Stimulated activated CD8-positive, alpha-beta memory T cell treated with anti-CD3 and anti-CD28 coated beads, Interleukin-12 subunit alpha, Interleukin-12 subunit beta, amount 100 ng/mL, for 4 hours (primary cell): Measurements from ENCODE around the gene JUND.

Experiments used
- DNase-seq: peaks from one replicate; pipeline ENCODE4 v3.0.0-alpha.2; 2020; ENCODE audit warnings: low read depth

The JUND gene

DNA sequence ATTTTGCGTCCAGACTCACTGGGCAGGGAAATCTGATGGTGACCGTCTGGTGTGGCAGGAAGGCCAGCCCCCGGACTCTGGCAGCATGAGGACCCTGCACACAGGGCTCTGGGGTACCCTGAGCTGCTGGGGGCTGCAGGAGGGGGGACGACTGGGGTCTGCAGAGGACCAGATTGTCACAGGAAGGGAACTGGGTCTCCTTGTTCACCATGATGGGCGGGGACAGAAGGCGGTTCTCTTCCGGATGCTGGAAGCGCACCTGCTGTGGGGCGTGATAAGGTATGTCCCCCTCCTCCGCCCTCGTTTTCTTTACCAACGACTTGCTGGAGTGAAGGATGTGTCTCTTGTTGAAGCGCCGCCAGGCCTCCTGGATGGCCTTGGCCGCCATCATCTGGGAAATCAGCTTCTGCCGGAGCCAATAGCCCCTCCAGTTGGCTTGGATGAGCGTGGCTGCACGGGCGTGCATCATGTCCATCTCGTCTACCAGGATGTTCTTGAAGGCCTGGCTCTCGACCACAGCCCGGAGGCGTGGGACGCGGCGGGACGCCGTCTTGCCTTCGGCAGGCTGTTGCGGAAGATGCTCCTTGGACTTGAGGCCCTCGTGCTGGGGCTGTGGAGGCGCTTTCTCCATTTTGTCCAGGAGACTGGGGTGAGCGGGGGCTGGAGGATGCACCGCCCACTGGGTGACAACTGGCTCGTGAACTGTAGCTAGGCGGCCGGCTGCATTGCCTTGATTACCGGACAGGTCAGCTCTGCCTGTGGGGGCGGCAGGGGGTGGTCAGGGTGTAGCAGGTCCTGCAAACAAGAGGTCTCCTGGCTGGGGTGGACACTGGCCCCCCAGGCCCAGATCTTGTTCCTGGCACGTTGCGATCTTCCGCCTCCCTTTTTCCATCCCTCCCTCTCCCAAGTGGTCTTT, 14.4 kb downstream of the JUND start:
- no peak for DNase-seq

DNA sequence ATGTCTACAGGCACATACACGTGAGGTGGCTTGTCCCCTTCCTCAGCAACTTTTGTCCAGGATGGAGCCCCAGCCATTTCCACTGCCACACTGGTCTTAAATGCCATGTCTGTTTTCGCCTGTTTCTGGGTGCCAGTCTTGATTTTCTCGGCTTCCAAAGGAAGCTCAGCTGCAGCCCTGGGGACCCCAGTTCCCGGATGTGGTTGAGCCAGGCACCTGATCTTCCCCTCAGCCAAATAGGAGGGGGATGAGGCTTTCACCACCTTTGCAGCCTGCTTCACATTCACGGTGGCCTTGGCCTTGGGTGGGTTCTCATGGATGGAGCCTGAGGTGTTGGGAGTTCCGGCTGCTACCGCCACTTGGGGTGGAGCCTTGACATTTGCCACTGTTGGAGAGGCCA, 15.8 kb downstream of the JUND start:
- no peak for DNase-seq

GRCh38 chr19:18264971-18265540, 16.4 kb downstream of the JUND start:
- no peak for DNase-seq

DNA sequence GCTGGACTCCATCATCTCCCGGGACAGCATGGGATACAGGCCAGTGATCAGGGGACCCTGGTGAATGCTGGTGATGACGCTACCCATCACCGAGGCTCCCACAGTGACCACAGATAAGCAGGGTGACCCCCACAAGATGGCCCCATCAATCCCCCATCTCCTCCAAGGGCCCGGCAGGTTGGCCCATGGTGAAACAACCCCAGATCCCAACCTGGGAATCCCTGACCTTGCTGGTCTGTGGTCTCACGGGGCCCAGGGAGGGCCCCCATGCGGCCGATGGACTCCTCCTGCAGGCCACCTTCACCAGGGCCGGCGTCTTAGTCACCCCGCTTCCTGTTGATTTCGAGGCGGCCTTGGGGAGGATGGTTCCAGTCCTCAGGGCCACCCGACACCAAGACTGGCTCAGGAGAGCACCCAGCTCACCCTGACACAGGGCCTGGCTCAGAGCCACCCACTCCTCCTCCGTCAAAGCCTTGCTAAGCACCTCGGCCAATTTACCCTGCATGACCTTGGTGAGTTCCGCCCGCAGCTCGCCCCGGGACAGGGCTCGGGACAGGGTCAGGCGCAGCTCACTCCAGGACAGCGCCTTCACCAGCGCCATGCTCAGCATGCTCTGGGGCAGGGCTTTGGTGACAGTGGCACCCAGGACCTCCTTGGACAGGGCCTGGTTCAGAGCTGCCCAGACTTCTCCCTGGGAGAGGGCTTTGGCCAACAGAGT, 17.1 kb downstream of the JUND start:
- DNase-seq: no peak

DNA sequence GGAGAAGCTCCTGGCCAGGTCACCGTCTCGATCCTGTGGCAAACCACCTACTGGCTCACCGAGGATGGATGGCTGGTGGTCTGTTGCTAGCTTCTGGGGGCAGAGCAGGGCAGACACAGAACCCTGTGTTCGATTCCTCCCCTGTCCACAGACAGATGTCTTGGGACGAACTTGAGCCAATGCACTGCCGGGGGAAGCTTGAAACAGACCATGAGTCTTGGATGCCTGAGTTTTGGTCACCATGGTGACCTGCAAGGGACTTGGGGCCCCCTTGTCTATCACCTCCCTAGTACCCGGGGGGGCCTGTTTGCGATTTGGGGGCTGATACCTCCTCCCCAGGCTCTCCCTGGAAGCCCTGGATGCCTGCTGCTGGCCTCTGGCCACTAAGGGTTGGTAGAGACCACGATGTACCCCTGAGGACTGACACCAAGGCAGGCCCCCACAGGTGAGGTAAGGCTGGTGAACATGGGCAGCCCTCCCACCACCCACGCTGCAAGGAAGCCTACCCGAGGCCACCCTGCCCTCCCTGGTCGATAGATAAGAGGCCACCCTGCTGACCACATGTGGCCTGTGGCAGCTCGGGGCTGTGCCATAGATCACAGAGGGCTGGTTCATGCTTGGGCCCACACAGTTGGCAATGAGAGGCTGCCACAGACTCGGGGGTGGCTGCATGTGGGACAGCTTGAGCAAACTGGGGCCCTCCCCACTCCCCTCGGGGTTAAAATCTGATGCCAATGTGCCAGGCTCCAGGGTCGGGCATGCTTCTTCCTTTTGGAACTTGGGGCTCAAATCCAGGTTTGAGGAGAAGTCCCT, 17.9 kb downstream of the JUND start:
- DNase-seq: no peak

DNA sequence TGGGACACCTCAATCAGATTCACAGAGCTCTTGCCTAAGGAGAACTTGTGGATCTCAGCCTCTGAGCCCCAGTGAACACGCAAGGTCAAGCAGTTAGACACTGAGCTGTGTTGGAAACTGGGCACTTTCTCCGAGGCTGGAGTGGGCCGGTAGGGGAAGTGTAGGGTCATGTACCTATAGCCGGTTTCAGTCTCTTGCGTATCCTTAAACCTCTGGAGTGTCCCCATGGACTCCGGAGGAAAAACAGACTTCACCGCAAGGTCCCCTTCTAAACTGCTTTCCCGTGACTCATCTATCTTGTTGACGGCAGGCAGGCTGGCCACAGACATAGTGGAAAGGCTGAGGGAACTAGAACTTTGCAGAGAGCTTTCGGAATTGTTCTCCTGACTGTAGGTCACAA, 18.5 kb downstream of the JUND start:
- no peak for DNase-seq

GRCh38 chr19:18262144-18262543, 19.3 kb downstream of the JUND start:
- no peak for DNase-seq

DNA sequence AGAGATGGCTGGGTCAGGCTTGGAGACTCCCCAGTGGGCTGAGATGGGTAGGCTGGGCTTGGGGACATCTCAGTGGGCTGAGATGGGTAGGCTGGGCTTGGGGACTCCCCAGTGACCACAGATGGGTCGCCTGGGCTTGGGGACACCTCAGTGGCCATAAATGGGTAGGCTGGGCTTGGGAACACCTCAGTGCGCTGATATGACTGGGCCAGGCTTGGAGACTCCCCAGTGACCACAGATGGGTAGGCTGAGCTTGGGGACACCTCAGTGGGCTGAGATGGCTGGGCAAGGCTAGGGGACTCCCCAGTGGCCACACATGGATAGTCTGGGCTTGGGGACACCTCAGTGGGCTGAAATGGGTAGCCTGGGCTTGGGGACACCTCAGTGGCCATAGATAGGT, 19.9 kb downstream of the JUND start:
- no peak for DNase-seq

- DNase-seq: no peak
Observed at GRCh38 chr19:18259893-18260292, 21.5 kb downstream of the JUND start.

GRCh38 chr19:18257503-18258470, 23.6 kb downstream of the JUND start:
- no peak for DNase-seq

GRCh38 chr19:18254546-18255503, 26.6 kb downstream of the JUND start:
- DNase-seq: no peak

- DNase-seq: no peak
Observed at GRCh38 chr19:18253716-18254115, 27.7 kb downstream of the JUND start.

DNA sequence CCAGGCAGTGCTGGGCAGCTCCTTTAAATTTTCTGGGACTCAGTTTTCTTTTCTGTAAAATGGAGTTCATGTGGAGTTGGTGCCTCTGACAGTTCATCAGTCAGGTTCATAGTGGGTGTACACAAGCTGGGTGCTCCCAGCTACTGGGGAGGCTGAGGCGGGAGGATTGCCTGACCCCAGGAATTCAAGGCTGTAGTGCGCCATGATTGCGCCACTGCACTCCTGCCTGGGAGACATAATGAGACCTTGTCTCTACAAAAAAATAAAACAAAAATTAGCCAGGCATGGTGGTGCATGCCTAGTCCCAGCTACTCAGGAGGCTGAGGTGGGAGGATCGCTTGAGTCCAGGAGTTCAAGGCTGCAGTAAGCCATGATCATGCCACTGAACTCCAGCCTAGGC, 28.3 kb downstream of the JUND start:
- DNase-seq: no peak

DNA sequence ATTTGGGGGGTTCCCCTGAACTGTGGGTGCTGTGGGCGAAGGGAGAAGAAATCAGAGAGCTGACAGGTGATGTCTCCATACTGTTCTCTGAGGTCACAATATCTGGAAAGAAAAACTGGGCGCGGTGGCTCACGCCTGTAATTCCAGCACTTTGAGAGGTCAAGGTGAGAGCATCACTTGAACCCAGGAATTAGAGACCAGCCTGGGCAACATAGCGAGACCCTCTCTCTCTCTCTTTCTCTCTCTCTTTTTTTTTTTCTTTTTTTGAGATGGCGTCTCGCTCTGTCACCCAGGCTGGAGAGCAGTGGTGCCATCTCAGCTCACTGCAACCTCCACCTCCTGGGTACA, 29.1 kb downstream of the JUND start:
- DNase-seq: no peak

DNA sequence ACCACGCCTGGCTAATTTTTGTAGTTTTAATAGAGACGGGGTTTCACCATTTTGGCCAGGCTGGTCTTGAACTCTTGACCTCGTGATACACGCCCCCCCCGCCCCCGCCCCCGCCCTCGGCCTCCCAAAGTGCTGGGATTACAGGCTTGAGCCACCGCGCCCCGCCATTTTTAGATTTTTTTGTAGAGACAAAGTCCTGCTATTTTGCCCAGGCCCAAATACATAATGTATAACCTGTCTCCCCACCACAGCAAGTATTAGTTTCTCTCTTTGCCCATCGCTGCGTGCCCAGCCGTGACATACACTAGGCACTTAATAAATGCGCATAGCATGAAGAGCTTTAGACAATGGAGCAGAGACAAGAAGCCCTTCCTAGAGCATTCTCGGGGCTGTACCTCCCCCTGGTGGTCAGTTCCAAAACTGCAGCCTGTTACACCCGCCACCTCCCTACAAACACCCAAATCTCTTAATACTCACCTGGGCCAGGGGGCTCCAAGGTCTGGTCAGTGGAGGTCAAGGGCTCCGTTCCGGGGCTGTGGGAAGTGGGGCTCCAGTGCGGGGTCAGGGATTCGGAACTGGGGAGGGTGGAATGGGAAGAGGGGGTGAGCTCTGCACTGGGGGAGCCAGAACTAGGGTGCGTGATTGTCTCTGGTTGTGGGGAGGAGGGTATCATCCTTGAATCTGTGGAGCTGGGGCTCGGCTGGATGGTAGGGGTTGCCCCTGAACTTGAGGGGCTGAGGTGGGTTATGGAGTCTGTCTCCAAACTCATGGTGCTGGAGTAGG, 29.6 kb downstream of the JUND start:
- DNase-seq: peak; percentile 56

DNA sequence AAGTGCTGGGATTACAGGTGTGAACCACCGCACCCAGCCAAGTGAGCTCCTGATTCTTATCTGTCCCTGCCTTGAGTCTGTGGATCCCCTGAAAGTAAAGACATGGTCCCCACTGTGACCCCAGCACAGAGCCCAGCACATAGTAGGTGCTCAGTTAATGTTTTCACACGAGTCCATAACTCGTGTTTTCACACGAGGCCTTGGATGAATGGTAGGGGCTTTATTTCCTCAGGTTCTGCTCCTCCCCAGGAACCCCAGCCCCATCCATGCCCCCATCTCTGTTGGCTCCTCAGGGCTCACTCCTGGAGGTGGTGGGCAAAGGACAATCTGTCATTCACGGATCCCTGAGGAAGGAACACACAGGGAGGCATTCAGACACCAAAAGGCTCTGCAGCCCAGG, 31.6 kb downstream of the JUND start:
- no peak for DNase-seq

DNA sequence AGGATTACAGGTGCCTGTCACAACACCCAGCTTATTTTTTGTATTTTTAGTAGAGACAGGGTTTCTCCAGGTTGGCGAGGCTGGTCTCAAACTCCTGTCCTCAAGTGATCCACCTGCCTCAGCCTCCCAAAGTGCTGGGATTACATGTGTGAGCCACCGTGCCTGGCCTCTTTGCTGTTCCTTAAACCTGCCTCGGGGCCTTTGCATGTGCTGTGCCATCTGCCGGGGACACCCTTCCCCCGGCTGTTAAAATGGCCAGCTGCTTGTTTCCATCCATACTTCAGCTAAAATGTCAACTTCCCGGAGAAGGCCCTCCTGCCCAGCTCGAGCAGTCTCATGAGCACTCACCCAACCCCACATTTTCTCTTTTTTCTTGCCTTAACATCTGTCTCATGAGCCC, 36.1 kb downstream of the JUND start:
- DNase-seq: no peak

GRCh38 chr19:18239303-18239702, 42.1 kb downstream of the JUND start:
- no peak for DNase-seq

DNA sequence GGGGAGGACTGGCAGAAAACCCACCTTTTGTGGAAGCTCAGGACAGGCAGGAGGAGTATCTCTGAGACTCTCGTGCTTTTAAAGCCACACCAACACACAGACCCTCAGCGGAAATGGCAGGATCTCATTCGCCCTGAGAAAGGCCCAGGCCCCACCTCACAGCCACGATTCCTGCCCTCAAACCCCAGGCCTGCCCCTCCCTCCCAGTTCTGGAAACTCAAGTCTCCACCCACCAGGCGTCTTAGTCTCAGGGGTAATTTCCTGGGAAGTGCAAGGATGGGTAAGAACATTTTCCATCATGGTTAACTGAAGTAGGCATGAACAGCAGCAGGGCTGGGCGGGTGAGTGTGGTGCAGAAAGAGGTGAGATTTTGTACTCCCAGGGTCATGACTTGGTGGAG, 47.2 kb downstream of the JUND start:
- no peak for DNase-seq
